Bladder microvascular endothelial cell (primary cell): ENCODE data around the gene BBS5. TPM values are rescaled to one million over a fixed set of nuclear protein-coding genes. Genes with fewer than 3 reads are reported as not detected.

Experiments used
- total RNA-seq: library from RNA; depleted of rRNA; stranded (reverse); fragments of >200 nt; gene quantifications from 2 replicates; pipeline ENCODE4 v1.2.3, GENCODE V29; 2014

The BBS5 gene
- 1.6 and 3.6 TPM in 2 replicates for total RNA-seq

GRCh38 chr2:169479257-169480078 is at the start of gene BBS5:
BBS5 (plus strand) TSS chr2:169479494; CDS start chr2:169479554, 60 bp downstream.

GRCh38 chr2:169509298-169509885 is 30.1 kb downstream of the BBS5 start, which contains the start of gene KLHL41:
KLHL41 (plus strand) TSS chr2:169509702; CDS start chr2:169509779, 77 bp downstream.

Other genes with a start within 250 kb of the BBS5 start
- gene LRP2, start 117.0 kb upstream of the BBS5 start, total RNA-seq, result not detected in 2 replicates
- under 0.01 and 0.13 TPM in 2 replicates for gene KLHL41, start 30.2 kb downstream of the BBS5 start, total RNA-seq
- gene FASTKD1, start 94.4 kb downstream of the BBS5 start, total RNA-seq, result 15.4 and 27.2 TPM in 2 replicates
- 12.0 and 28.2 TPM in 2 replicates for gene PPIG, start 104.9 kb downstream of the BBS5 start, total RNA-seq
- not detected in 2 replicates for gene CFAP210, start 214.9 kb downstream of the BBS5 start, total RNA-seq
- 2.4 and 3.1 TPM in 2 replicates for gene PHOSPHO2, start 215.0 kb downstream of the BBS5 start, total RNA-seq